Astrocyte (in vitro differentiated cells and primary cell): ENCODE data around the gene STAP2.

Source experiments
- CTCF ChIP-seq: IDR thresholded peaks from 2 replicates; pipeline ENCODE4 v1.5.1; 2011; ENCODE audit warnings: low read depth, mild to moderate bottlenecking, inconsistent platforms, low read length, moderate library complexity; ENCODE audit not compliant: insufficient read depth
- EZH2 ChIP-seq: IDR thresholded peaks from 2 replicates; pipeline ENCODE4 v1.6.1; 2012; ENCODE audit warnings: mild to moderate bottlenecking, low read length, inconsistent platforms; ENCODE audit not compliant: insufficient read depth

DNA sequence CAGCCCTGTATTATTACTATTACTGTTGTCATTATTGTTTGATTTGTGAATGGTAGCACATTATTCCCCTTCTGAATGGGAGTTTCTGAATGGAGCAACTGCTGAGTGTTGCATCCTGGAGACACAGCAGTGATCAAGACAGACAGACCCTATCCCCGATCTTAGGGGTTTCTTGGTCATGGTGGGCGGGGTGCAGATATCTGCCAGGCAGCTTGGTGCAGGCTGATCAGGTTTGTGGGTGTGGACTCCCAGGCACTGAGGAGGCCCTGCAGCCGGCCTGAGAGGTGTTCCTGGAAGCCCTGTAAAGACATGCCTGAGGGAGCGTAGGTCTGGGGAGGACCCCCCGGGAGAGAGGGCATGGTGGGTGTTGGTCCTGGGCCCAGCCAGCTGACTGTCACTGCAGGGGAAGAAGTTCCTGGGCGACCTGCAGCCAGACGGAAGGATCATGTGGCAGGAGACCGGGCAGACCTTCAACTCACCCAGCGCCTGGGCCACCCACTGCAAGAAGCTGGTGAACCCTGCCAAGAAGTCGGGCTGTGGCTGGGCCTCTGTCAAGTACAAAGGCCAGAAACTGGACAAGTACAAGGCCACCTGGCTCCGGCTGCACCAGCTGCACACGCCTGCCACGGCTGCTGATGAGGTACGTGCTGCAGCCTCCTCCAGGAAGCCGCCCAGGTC is 6.9 kb upstream of the STAP2 start:
- no peak for TF ChIP-seq CTCF
- TF ChIP-seq EZH2, result no peak
